Kidney epithelial cell (primary cell): ENCODE data around the gene MRPL44. TPM values are rescaled to one million over a fixed set of nuclear protein-coding genes. Genes with fewer than 3 reads are reported as not detected.

Experiments
- DNase-seq: peaks from one replicate; pipeline ENCODE4 v3.0.0-alpha.2; 2010; ENCODE audit warnings: low read depth
- H3K27me3 ChIP-seq: 2 replicates; pipeline ENCODE4 v1.6.0; 2011; ENCODE audit warnings: low read length; ENCODE audit not compliant: control insufficient read depth, insufficient read depth
- H3K36me3 ChIP-seq: 2 replicates; pipeline ENCODE4 v1.5.1; 2011; ENCODE audit warnings: low read length; ENCODE audit not compliant: control insufficient read depth, insufficient read depth
- H3K4me3 ChIP-seq: 2 replicates; pipeline ENCODE4 v1.5.1; 2011; ENCODE audit warnings: low read depth, mild to moderate bottlenecking, control low read depth, low read length
- CTCF ChIP-seq: IDR thresholded peaks from 2 replicates; pipeline ENCODE4 v1.5.1; 2011; ENCODE audit warnings: mild to moderate bottlenecking, moderate library complexity, low read length, control low read depth, inconsistent platforms; ENCODE audit not compliant: insufficient read depth, poor library complexity, severe bottlenecking
- total RNA-seq: library from RNA; depleted of rRNA; stranded (reverse); fragments of >200 nt; gene quantifications from 2 replicates; pipeline ENCODE4 v1.2.3, GENCODE V29; 2015

Gene MRPL44
- total RNA-seq, result 53.5 and 62.2 TPM in 2 replicates

- DNase-seq, result peak; percentile 60
- H3K4me3 ChIP-seq, result peak within 1 kb of the TSS; percentile 98
- TF ChIP-seq CTCF, result no peak
- H3K36me3 ChIP-seq, result no peaks in the 10 kb centered on the region
- H3K27me3 ChIP-seq, result no peaks in the 10 kb centered on the region
Measured at GRCh38 chr2:223957092-223957851, at the start of gene MRPL44. MRPL44 (plus strand) TSS chr2:223957463; CDS start chr2:223957473, 10 bp downstream.

- H3K27me3 ChIP-seq, result no peaks in the 10 kb centered on the region
- H3K36me3 ChIP-seq, result no peaks in the 10 kb centered on the region
- no peak for TF ChIP-seq CTCF
- DNase-seq, result no peak
- H3K4me3 ChIP-seq, result no peak overlapping the region
Measured at GRCh38 chr2:223908304-223908998, 48.8 kb upstream of the MRPL44 start.

- no peak for DNase-seq
- no peak for TF ChIP-seq CTCF
- H3K27me3 ChIP-seq, result no peaks in the 10 kb centered on the region
- H3K36me3 ChIP-seq, result no peaks in the 10 kb centered on the region
- no peak overlapping the region for H3K4me3 ChIP-seq
Measured at GRCh38 chr2:223909001-223909741, 48.1 kb upstream of the MRPL44 start.

- Histone ChIP-seq H3K36me3 (no peaks in the 10 kb centered on the region), H3K27me3 (no peaks in the 10 kb centered on the region), H3K4me3 (no peak overlapping the region)
- no peak for DNase-seq
- no peak for TF ChIP-seq CTCF
Measured at GRCh38 chr2:223914324-223914723, 42.9 kb upstream of the MRPL44 start.

- H3K27me3 ChIP-seq, result no peaks in the 10 kb centered on the region
- no peak for DNase-seq
- TF ChIP-seq CTCF, result no peak
- no peak overlapping the region for H3K4me3 ChIP-seq
- H3K36me3 ChIP-seq, result no peaks in the 10 kb centered on the region
Measured at GRCh38 chr2:223915071-223915470, 42.2 kb upstream of the MRPL44 start.
